Inflammatory macrophage treated with lipopolysaccharide for 1 hour (primary cell): ENCODE data around the gene CISH.

Source experiments
- DNase-seq, 2 donors: peaks; one replicate each; pipeline ENCODE4 v3.0.0-alpha.2; 2020 to 2022

CISH gene

DNA sequence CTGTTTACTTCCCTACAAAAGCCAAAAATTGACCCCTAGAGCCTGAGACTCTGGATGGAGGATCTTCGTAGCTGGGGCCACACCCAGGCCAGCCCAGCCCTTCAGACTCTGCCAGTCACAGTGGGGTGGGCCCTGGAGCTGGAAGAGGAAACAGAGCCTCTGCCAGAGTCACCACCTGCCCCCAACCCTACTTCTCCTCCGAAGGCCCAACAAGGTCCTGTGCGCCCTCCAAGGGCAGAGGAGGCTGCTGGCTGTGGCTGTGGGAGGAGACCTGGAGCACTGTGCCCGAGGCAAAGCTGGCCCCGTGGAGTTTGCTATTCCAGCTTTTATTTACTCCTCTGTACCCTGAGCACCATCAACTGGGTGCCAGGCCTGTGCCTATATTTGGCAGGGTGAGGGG lies 19.0 kb downstream of the CISH start:
- peak; percentile 42 to 50 for DNase-seq

DNA sequence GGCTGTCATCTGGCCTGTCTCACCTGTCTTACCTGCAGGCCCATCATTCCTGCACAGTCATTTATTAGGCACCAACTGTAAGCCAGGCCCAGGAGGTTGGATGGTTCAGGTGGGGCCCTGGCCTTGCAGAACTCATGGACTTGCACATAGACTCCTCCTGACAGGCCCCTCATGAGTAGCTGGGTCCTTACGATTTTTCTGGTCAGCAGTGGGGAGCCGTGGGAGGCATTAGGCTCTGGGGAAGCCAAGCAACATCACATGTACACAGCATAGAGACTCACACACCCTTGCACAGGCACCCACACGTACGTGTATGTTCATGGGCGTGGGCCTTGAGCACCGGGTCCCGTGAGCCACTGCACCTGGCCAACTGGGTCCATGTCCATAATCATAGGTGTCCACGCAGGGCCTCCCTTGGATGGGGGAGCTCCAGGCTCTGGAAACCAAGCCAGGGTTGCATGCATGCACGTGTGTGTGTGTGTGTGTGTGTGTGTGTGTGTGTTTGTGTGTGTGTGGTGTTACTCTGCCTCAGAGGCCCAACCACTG lies 20.3 kb downstream of the CISH start:
- DNase-seq, result peak in 1 of 2 donors; percentile 71

DNA sequence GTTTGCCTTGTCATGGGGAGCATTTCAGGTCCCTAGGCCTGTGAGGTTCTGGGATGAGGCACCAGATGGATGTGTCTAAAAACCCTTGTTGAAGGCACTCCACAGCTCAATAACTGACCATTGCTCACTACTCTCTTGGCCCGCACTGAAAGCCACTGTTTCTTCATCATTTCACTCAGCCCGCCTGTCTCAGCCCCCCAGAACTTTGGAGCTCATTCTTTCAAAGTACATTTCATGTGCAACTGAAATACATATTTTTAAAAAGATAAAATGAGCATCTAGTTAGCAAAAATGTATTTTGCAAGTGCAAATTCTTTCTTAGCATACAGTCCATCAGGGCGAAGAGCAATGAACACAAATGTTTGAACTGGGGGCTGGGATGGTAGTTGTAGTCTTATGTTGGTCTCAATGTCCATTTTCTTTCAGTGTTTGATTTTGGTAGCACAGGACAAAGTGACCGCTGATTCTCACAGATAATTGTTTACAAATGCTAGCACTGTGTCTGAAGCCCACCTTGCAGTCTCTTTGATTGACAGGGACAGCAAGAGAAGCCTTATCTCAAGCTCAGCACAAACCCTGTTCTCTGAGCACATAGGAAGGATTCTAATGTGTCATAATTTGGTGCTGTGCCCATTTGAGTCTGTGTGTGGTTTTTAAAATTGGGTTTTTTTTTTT lies 22.7 kb downstream of the CISH start:
- DNase-seq, result no peak

DNA sequence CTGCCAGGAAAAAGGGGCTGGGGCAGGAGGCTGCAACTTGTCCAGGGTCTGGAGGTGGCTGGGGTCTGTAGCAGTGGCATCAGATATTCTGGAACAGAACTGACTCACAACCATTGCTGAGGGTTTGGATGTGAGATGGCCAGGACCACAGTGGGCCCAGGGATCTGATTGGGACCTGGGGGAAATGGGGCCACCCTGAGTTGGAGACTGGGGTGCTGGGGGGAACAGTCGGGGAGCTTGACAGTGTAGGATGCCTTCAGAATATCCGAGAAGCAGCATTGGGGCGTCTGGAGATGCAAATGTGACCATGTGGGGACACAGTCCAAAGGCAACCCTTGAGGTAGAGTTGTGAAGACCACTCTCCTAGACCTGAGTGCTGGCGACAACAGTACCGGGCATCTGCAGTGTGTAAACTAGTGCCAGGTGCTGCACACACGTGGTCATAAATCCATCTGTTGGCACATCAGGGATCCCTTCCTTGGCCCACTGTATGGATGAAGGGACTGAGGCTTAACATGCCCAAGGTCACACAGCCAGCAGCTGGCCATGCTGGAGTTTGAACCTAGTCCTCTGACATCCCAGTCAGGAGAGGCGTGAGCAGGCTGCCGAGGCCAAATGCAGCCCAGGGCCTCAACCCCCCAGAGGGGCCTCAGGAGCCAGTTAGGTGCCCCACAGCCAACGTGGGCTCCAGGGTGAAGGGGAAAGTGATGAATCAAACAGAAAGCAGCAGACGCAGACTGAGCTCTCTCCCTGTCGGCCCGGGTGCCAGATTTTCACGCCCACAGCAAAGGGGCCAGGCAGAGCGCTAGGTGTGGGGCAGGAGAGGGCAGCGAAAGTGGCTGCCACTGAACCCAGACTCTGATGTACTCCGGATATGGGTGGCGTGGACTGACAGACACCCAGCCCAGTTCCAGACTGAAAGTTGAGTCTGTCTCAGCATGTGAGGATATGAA lies 23.5 kb downstream of the CISH start:
- no peak for DNase-seq

GRCh38 chr3:50587373-50587772 lies 24.2 kb downstream of the CISH start:
- DNase-seq, result no peak

DNA sequence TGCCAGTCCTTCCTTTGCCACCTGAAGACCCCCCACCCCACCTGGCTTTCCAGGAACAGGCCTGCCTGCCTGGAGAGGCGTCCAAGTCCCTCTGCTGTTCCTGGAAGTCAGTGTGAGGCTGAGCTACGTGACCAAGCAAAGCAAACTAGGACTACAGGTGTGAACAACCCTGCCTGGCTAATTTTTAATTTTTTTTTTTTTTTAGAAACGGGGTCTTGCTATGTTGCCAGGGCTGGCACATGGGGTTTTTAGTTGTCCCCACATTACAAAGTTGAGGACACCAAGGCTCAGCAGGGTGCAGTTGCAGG lies 24.9 kb downstream of the CISH start:
- DNase-seq, result no peak

DNA sequence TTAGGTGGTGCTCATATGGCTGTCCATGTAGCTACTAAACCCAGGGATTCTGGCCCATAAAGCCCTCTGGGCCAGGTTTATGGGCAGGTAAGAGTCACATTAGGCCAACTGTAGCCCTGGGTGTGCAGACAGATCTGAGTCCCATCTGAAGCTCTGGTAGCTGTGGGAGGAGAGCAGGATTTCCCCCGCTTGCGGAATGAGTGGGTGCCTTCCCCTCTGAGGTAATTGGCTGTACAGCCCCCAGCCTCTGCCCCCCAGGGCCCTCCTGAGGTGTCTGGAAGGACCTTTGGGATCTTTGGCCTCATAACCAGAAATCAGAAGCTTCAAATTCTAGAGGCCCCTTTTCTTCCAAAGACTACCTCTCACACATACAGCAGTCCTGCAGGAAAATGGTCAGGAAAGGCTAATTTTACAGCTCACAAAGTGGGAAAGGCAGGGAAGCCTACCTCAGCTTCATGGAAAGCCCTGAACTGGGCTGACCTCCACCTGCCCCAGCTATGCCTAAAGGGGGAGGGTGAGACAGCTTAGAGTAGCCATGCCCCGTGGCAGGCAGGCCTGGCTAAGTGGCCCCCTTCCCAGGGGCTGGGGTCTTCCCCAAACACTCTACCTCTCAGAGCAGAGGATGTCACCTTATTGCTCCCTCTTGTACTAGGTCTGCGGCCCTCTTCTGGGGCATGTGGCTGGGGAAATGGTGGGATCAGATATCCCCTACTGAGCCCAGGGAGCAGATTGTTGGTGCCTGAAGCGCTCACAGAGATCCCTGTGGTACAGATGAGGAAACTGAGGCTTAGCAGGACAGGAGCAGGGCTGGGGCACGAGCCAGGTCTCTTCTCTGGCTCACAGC lies 25.4 kb downstream of the CISH start:
- DNase-seq, result peak; percentile 35 to 68

DNA sequence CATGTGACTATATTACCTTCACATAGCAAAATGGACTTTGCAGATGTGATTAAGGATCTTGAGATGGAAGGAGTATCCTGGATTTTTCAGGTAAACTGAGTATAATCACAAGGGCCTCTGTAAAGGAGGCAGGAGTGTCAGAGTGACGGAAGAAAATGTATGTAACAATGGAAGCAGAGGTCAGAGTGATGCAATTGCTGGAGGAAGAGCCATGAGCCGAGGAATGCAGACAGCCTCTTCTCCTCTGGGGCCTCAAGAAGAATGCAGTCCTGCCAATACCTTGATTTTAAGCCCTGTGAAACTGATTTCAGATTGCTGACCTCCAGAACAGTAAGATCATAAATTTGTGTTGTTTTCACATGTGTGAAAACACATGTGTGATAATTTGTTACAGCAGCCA lies 27.2 kb downstream of the CISH start:
- no peak for DNase-seq

- DNase-seq, result no peak
Observed at GRCh38 chr3:50583897-50584296, 27.7 kb downstream of the CISH start.

GRCh38 chr3:50582083-50582482 lies 29.5 kb downstream of the CISH start:
- no peak for DNase-seq

GRCh38 chr3:50581459-50581842 lies 30.1 kb downstream of the CISH start:
- DNase-seq, result no peak

- DNase-seq, result no peak
Observed at GRCh38 chr3:50580683-50581458, 30.7 kb downstream of the CISH start.

GRCh38 chr3:50577348-50577747 lies 34.2 kb downstream of the CISH start:
- DNase-seq, result no peak

DNA sequence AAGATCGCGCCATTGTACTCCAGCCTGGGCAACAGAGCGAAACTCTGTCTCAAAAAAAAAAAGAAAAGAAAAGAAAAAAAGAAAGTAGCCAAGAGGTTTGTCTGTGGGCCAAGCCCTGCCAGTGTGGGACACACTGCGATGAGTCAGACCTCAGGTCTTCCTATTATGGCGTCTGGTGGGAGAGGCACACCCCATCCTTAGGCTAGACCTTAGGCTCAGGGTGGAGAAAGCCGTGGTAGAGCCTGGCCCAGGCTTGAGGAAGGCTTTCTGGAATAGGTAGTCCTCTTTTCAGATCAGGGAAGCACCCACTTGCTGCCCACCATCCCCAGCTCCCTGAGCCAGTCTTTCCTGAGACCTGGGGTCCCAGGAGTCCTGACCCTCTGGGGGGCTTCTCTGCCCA lies 36.2 kb downstream of the CISH start:
- no peak for DNase-seq

DNA sequence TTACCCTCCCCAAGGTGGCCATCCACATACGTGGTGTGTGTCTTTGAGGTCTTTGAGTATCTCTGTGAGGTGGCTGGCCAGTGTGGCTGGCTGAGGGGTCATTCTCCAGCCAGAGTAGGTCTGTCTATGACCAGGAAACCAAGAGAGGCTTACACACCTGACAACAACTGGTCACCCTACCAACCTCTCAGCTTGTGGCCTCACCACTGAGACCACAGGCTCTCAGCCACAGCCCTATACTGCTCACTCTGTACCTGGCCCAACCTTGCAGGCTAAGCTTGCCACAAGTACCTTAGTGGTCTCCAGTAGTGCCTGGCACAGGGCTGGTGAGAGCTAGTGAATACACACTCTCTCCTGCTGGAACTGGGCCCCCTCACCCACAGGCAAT lies 37.1 kb downstream of the CISH start:
- DNase-seq, result no peak

DNA sequence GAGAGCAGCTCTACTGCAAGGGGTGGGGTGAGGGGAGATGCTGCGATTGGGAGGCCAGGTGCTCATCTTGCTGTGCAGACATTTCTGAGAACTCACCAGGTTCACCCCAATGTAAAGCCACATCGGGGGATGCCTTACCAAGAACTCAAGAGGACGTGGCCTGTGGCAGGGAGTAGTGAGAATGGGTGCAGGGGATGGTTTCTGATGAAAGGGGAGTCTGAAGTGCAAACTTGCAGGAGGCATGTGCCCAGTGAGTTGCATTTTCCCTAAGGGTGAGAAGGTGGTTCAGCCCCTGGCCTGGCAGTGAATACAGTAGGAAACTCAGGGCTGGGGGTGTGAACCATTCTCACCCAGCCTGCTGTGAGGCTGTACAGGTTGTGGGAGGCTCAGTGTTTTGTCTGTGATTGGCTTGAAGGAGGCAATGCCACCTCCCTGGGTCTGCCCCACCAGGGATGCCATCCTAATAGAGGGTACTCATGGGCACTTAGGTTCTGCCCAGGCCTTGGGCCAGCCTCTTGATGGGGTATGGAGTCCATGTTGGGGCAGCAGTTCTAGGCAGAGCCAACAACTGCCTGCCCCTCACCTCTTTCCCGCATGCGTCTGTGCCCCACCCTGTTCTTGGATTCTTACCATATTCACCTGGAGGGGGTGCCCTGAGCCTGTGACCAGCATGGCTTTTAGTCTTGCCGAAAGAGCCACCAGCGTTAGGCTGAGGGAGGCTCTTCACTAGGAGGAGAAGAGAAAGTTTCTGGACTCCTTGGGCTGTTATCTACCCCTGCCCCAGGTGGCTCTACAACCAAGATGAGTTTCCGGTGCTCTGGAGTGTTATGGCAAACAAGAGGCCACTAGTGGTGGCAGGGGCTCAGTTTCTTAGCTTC lies 37.8 kb downstream of the CISH start:
- no peak for DNase-seq

DNA sequence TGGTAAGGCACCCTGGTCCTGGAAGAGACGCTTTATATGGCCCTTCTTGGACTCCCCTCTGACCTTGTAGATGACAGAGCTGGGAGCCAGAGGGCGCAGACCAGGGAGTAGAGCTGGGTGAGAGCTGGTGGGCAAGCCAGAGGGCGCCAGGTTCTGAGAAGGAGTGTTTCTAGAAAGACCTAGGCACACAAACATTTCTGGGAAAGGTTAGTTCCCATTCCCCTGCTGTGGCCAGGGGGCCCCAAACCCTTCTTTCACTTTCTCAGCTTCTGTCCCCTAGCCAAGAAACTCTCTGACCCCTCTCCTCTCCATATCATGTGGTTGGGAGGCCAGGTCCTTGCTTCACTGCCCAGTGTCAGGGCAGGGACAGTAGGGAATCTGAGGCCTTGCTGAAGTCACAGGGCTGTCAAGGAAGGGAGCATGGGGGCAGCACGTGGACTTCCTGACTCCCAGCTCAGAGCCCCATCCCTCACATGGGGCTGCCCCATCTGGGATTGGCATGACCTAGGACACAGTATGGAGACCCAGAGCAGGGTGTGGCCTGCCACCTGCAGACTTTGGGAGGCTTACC lies 38.7 kb downstream of the CISH start:
- DNase-seq, result no peak

DNA sequence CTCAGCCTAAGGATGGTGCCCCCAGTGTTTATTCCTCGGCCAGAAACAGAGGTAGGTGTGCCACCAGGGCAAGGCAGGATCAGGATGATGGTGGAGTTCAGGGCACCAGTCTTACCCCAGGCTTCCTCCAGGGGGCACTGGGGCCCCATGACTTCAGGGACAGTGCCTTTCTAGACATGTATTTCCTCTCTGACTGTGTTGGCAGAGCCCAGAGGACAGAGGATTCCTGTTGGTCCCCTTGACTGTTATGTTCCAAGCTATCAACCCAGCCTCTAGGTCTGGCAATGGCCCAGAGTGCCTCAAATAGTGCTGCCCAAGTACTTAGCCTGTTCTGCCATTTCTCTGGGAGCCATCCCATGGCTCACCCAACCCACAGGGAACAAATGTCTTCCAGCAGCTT lies 39.4 kb downstream of the CISH start:
- peak; percentile 66 to 91 for DNase-seq

- no peak for DNase-seq
Observed at GRCh38 chr3:50571486-50571885, 40.1 kb downstream of the CISH start.

GRCh38 chr3:50570508-50571279 lies 40.9 kb downstream of the CISH start:
- no peak for DNase-seq
